SK-N-SH (cell line): Measurements from ENCODE around the gene ULBP1. TPM values are rescaled to one million over a fixed set of nuclear protein-coding genes. Genes with fewer than 3 reads are reported as not detected.

Experiments
- CTCF ChIA-PET: fragments of 300-600, 350-600 bp; formaldehyde crosslinking; extraction: SDS; loops from one replicate; lab custom pipeline; 2021; lab: Yijun Ruan, JAX
- POLR2A ChIA-PET: fragments of 350-600 bp; sonication (Branson Sonifier 250); formaldehyde crosslinking; extraction: SDS; loops from one replicate; lab custom pipeline; 2020; ENCODE audit warnings: antibody characterized with exemption, inconsistent platforms; lab: Yijun Ruan, JAX
- DNase-seq: peaks from one replicate; pipeline ENCODE4 v3.0.0; 2012
- H2AFZ ChIP-seq: fragments of 200-600 bp; sonication (generic); 2 replicates; pipeline ENCODE4 v1.8.1; 2016; ENCODE audit warnings: antibody characterized with exemption, mild to moderate bottlenecking, low read depth
- H3F3A ChIP-seq: fragments of 200-600 bp; sonication (generic); replicated peaks from 2 replicates; pipeline ENCODE3; 2016; ENCODE audit warnings: antibody characterized with exemption, mild to moderate bottlenecking; ENCODE audit not compliant: insufficient read depth
- H3K27ac ChIP-seq, 2 experiments: fragments of 200-500 bp in 1 of 2; fragments of 200-600 bp in 1 of 2; sonication (Bioruptor generic) in 1 of 2; sonication (generic), shearing (Covaris generic) in 1 of 2; 2 replicates each; pipeline versions ENCODE4 v1.5.1 to v1.6.1; 2014 to 2016; ENCODE audit warnings: low read depth in 2 of 2, inconsistent platforms in 1 of 2, low read length in 1 of 2, mild to moderate bottlenecking in 1 of 2, mixed read lengths in 1 of 2
- H3K27me3 ChIP-seq: fragments of 200-600 bp; sonication (generic), shearing (Covaris generic); 2 replicates; pipeline ENCODE4 v1.6.1; 2016; ENCODE audit warnings: mixed run types; ENCODE audit not compliant: insufficient read depth
- H3K36me3 ChIP-seq, 2 experiments: fragments of 200-500 bp in 1 of 2; fragments of 200-600 bp in 1 of 2; sonication (Bioruptor generic) in 1 of 2; sonication (generic) in 1 of 2; replicated peaks in 1 of 2; 2 replicates each; pipeline versions ENCODE3 to v1.5.1; 2014 to 2016; ENCODE audit warnings: low read length in 1 of 2, mild to moderate bottlenecking in 1 of 2; ENCODE audit not compliant: insufficient read depth in 2 of 2, control insufficient read depth in 1 of 2
- H3K4me1 ChIP-seq, 2 experiments: fragments of 200-500 bp in 1 of 2; fragments of 200-600 bp in 1 of 2; sonication (Bioruptor generic) in 1 of 2; sonication (generic), shearing (Covaris generic) in 1 of 2; 2 replicates each; pipeline versions ENCODE4 v1.5.1 to v1.6.1; 2014 to 2016; ENCODE audit warnings: low read depth in 1 of 2, low read length in 1 of 2, mixed run types in 1 of 2; ENCODE audit not compliant: insufficient read depth in 2 of 2, control insufficient read depth in 1 of 2
- H3K4me2 ChIP-seq: fragments of 200-600 bp; sonication (generic), shearing (Covaris generic); 2 replicates; pipeline ENCODE4 v1.6.1; 2017; ENCODE audit warnings: mixed run types
- H3K4me3 ChIP-seq, 2 experiments: fragments of 200-500 bp in 1 of 2; fragments of 200-600 bp in 1 of 2; sonication (Bioruptor generic) in 1 of 2; sonication (generic), shearing (Covaris generic) in 1 of 2; 2 replicates each; pipeline versions ENCODE4 v1.5.1 to v1.8.1; 2014 to 2016; ENCODE audit warnings: low read depth in 2 of 2, inconsistent platforms in 1 of 2, low read length in 1 of 2, mild to moderate bottlenecking in 1 of 2, mixed read lengths in 1 of 2, moderate library complexity in 1 of 2
- H3K79me2 ChIP-seq: fragments of 200-600 bp; sonication (generic); 2 replicates; pipeline ENCODE4 v1.8.1; 2017; ENCODE audit warnings: mild to moderate bottlenecking; ENCODE audit not compliant: insufficient read depth
- H3K9ac ChIP-seq: fragments of 200-600 bp; sonication (generic); 2 replicates; pipeline ENCODE4 v1.6.1; 2017; ENCODE audit warnings: mixed run types
- H3K9me2 ChIP-seq: fragments of 200-600 bp; sonication (generic); 2 replicates; pipeline ENCODE4 v1.6.1; 2017; ENCODE audit warnings: mixed run types
- H3K9me3 ChIP-seq: fragments of 200-600 bp; sonication (generic); 2 replicates; pipeline ENCODE4 v1.6.1; 2017; ENCODE audit warnings: mixed run types, mild to moderate bottlenecking, moderate library complexity
- H4K20me1 ChIP-seq: fragments of 200-600 bp; sonication (generic); 2 replicates; pipeline ENCODE4 v1.6.1; 2017; ENCODE audit warnings: mild to moderate bottlenecking, mixed run types; ENCODE audit not compliant: insufficient read depth
- CHD2 ChIP-seq: fragments of 150-350 bp; IDR thresholded peaks from 2 replicates; pipeline ENCODE4 v1.6.1; 2018; ENCODE audit warnings: low read length; ENCODE audit not compliant: partially characterized antibody
- ELF1 ChIP-seq: IDR thresholded peaks from 2 replicates; pipeline ENCODE4 v1.4.0; 2012
- FOSL2 ChIP-seq: IDR thresholded peaks from 2 replicates; pipeline ENCODE4 v1.4.0; 2012; ENCODE audit warnings: low read depth, mild to moderate bottlenecking, moderate library complexity, borderline replicate concordance
- FOXJ3 ChIP-seq: sonication (generic); formaldehyde crosslinking; IDR thresholded peaks from 2 replicates; pipeline ENCODE4 v1.5.1; 2020; ENCODE audit warnings: mild to moderate bottlenecking, missing genetic modification reagents
- GABPA ChIP-seq: IDR thresholded peaks from 2 replicates; pipeline ENCODE4 v1.4.0; 2012; ENCODE audit warnings: low read depth, mild to moderate bottlenecking
- GATA2 ChIP-seq: sonication (generic); formaldehyde crosslinking; IDR thresholded peaks from 2 replicates; pipeline ENCODE4 v1.5.0; 2020; ENCODE audit warnings: mild to moderate bottlenecking, missing genetic modification reagents
- MAX ChIP-seq: IDR thresholded peaks from 2 replicates; pipeline ENCODE4 v1.4.0; 2012; ENCODE audit warnings: low read depth
- MEF2A ChIP-seq: IDR thresholded peaks from 2 replicates; pipeline ENCODE4 v1.4.0; 2012; ENCODE audit warnings: low read depth, borderline replicate concordance
- NRF1 ChIP-seq: IDR thresholded peaks from 2 replicates; pipeline ENCODE4 v1.6.1; 2012; ENCODE audit warnings: low read depth, mild to moderate bottlenecking, low read length
- POLR2AphosphoS5 ChIP-seq: IDR thresholded peaks from 2 replicates; pipeline ENCODE4 v1.6.1; 2012; ENCODE audit warnings: low read depth, low read length
- RCOR1 ChIP-seq: fragments of 150-350 bp; IDR thresholded peaks from 2 replicates; pipeline ENCODE4 v1.6.1; 2017; ENCODE audit warnings: antibody characterized with exemption, low read length
- REST ChIP-seq: IDR thresholded peaks from 2 replicates; pipeline ENCODE4 v1.6.1; 2012; ENCODE audit warnings: mild to moderate bottlenecking, low read depth, low read length, moderate library complexity
- RFX5 ChIP-seq: IDR thresholded peaks from 2 replicates; pipeline ENCODE4 v1.6.1; 2012; ENCODE audit warnings: mild to moderate bottlenecking, improper control_type of control experiment, low read length
- RXRA ChIP-seq: IDR thresholded peaks from 2 replicates; pipeline ENCODE4 v1.4.0; 2012; ENCODE audit warnings: low read depth, mild to moderate bottlenecking, borderline replicate concordance
- SIN3A ChIP-seq: IDR thresholded peaks from 2 replicates; pipeline ENCODE4 v1.6.1; 2012; ENCODE audit warnings: low read depth, mild to moderate bottlenecking, low read length, moderate library complexity, borderline replicate concordance
- TAF1 ChIP-seq: IDR thresholded peaks from 2 replicates; pipeline ENCODE4 v1.6.1; 2012; ENCODE audit warnings: low read depth, mild to moderate bottlenecking, low read length, moderate library complexity, borderline replicate concordance
- TEAD4 ChIP-seq: IDR thresholded peaks from 2 replicates; pipeline ENCODE4 v1.4.0; 2012; ENCODE audit warnings: mild to moderate bottlenecking, borderline replicate concordance; ENCODE audit not compliant: insufficient read depth
- USF2 ChIP-seq: fragments of 150-350 bp; IDR thresholded peaks from 2 replicates; pipeline ENCODE4 v1.6.1; 2017; ENCODE audit warnings: antibody characterized with exemption, low read length, low read depth, borderline replicate concordance
- YY1 ChIP-seq: IDR thresholded peaks from 2 replicates; pipeline ENCODE4 v1.4.0; 2012; ENCODE audit warnings: low read depth, mild to moderate bottlenecking
- ZBTB33 ChIP-seq: IDR thresholded peaks from 2 replicates; pipeline ENCODE4 v1.4.0; 2012; ENCODE audit warnings: low read depth, borderline replicate concordance
- WGBS: methylation state at CpG from one replicate; pipeline ENCODE4 v1.1.6; 2017; ENCODE audit warnings: low lambda C conversion rate; 5-methylcytosine and 5-hydroxymethylcytosine counted together
- polyA plus RNA-seq, 3 experiments: library from polyadenylated mRNA; depleted of rRNA; stranded (reverse); fragments of >200 nt; gene quantifications; 2 replicates each; pipeline ENCODE4 v1.2.3, GENCODE V29; 2012

The ULBP1 gene
- polyA plus RNA-seq, 1 of the 3 experiments (the other 2 are of a cell fraction) = 0.02 TPM

GRCh38 chr6:149995971-149996370 is 32.2 kb downstream of the ULBP1 start:
- WGBS = 29% methylated on average over 2 of the region's 7 CpGs
- no peak overlapping the region for H3K27ac ChIP-seq
- no peaks in the 10 kb centered on the region for H3K79me2 ChIP-seq
- no peak overlapping the region for H3K4me2 ChIP-seq
- H3K9me3 ChIP-seq = no peaks in the 10 kb centered on the region
- ChIA-PET CTCF (interaction anchor here (0.8 to 2.5 kb wide), 2 partner anchors 10 to 21 kb away, joined by 3 to 10 read pairs; no protein-coding TSS in a partner anchor), POLR2A (no interaction called here)
- TF ChIP-seq YY1 (no peak), GABPA (no peak), ZBTB33 (no peak), TEAD4 (no peak), REST (no peak), MAX (no peak), RCOR1 (no peak), TAF1 (no peak), ELF1 (no peak), POLR2AphosphoS5 (no peak), CHD2 (no peak)
- no peak overlapping the region for H3K9ac ChIP-seq
- H3K36me3 ChIP-seq = no peaks in the 10 kb centered on the region
- H4K20me1 ChIP-seq = no peaks in the 10 kb centered on the region
- H2AFZ ChIP-seq = no peak overlapping the region
- H3K9me2 ChIP-seq = no peaks in the 10 kb centered on the region
- no peaks in the 10 kb centered on the region for H3K4me1 ChIP-seq
- H3K4me3 ChIP-seq = no peak overlapping the region
- no peaks in the 10 kb centered on the region for H3F3A ChIP-seq
- DNase-seq = no peak
- H3K27me3 ChIP-seq = peaks cover 35% of the 10 kb centered on the region

GRCh38 chr6:149999636-150000035 is 35.9 kb downstream of the ULBP1 start:
- no peaks in the 10 kb centered on the region for H3K9me3 ChIP-seq
- no peak for DNase-seq
- POLR2A ChIA-PET = no interaction called here
- no peak overlapping the region for H3K4me3 ChIP-seq
- no peaks in the 10 kb centered on the region; a peak in 1 of 4 replicates for H3K4me1 ChIP-seq
- H3K79me2 ChIP-seq = no peaks in the 10 kb centered on the region
- no peaks in the 10 kb centered on the region for H3K9me2 ChIP-seq
- TF ChIP-seq NRF1 (no peak), FOSL2 (no peak), RCOR1 (no peak), YY1 (no peak), USF2 (no peak), SIN3A (no peak), RFX5 (no peak), TAF1 (no peak), GATA2 (no peak), FOXJ3 (no peak), RXRA (no peak), MEF2A (no peak), TEAD4 (no peak)
- TF ChIP-seq, all 33 proteins: peak for 0
- peaks cover 13% of the 10 kb centered on the region for H3K27me3 ChIP-seq
- no peak overlapping the region for H3K27ac ChIP-seq
- H3K36me3 ChIP-seq = no peaks in the 10 kb centered on the region
- no peak overlapping the region for H3K4me2 ChIP-seq
- no peak overlapping the region for H3K9ac ChIP-seq
- WGBS = 19% methylated on average over 2 of the region's 2 CpGs
- no peaks in the 10 kb centered on the region for H4K20me1 ChIP-seq
- H3F3A ChIP-seq = no peaks in the 10 kb centered on the region
- H2AFZ ChIP-seq = no peak overlapping the region
- CTCF ChIA-PET = no interaction called here
